Fibroblast of the aortic adventitia (primary cell): ENCODE results near the gene SPATA31D1. TPM values are rescaled to one million over a fixed set of nuclear protein-coding genes. Genes with fewer than 3 reads are reported as not detected.

Experiments used
- DNase-seq: peaks from one replicate; pipeline ENCODE4 v3.0.0-alpha.2; 2010; ENCODE audit warnings: low read depth
- H3K4me3 ChIP-seq: 2 replicates; pipeline ENCODE4 v1.5.1; 2011; ENCODE audit warnings: low read depth, mild to moderate bottlenecking, control low read depth, low read length, moderate library complexity
- total RNA-seq: library from RNA; depleted of rRNA; stranded (reverse); fragments of >200 nt; gene quantifications from 2 replicates; pipeline ENCODE4 v1.2.3, GENCODE V29; 2012; ENCODE audit warnings: low replicate concordance
- TF ChIP-seq, protein P1 (sequence below): IDR thresholded peaks from 2 replicates; pipeline ENCODE4 v1.5.1; 2011; ENCODE audit warnings: mild to moderate bottlenecking, low read length, control low read depth, inconsistent platforms; ENCODE audit not compliant: insufficient read depth

Gene SPATA31D1
- total RNA-seq, 1 donor, result not detected

- no peak overlapping the region for H3K4me3 ChIP-seq
- no peak for DNase-seq
- TF ChIP-seq, protein P1, sequence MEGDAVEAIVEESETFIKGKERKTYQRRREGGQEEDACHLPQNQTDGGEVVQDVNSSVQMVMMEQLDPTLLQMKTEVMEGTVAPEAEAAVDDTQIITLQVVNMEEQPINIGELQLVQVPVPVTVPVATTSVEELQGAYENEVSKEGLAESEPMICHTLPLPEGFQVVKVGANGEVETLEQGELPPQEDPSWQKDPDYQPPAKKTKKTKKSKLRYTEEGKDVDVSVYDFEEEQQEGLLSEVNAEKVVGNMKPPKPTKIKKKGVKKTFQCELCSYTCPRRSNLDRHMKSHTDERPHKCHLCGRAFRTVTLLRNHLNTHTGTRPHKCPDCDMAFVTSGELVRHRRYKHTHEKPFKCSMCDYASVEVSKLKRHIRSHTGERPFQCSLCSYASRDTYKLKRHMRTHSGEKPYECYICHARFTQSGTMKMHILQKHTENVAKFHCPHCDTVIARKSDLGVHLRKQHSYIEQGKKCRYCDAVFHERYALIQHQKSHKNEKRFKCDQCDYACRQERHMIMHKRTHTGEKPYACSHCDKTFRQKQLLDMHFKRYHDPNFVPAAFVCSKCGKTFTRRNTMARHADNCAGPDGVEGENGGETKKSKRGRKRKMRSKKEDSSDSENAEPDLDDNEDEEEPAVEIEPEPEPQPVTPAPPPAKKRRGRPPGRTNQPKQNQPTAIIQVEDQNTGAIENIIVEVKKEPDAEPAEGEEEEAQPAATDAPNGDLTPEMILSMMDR, result no peak
Observed at GRCh38 chr9:81971727-81972126, 16.8 kb upstream of the SPATA31D1 start.

- TF ChIP-seq, protein P1, result no peak
- DNase-seq, result no peak
- no peak overlapping the region for H3K4me3 ChIP-seq
Observed at GRCh38 chr9:81974764-81975163, 13.8 kb upstream of the SPATA31D1 start.

DNA sequence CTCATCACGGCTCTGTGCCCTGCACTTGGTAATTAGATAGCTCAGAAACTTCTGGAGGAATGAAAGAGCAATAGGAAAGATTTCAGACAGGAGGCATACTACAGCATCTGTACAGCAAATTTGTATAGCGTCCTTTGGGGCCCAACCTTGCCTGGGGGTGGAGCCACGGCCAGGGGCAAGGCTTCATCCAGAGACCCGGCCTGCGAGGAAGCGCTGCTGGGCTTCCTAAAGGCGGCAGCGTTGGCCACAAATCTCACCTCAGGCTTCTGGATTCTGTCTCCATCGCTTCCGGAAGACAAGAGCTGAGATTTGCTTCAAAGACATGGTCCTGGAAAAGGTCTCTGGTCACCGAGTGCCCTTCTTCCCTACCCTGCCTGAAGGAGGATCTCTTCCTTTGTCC is 12.2 kb upstream of the SPATA31D1 start:
- no peak overlapping the region for H3K4me3 ChIP-seq
- TF ChIP-seq, protein P1, result no peak
- DNase-seq, result no peak

- TF ChIP-seq, protein P1, result no peak
- H3K4me3 ChIP-seq, result no peak overlapping the region
- no peak for DNase-seq
Observed at GRCh38 chr9:81979196-81979595, 9.4 kb upstream of the SPATA31D1 start.

GRCh38 chr9:81980568-81980967 is 8.0 kb upstream of the SPATA31D1 start:
- DNase-seq, result peak; percentile 9
- TF ChIP-seq, protein P1, result no peak
- no peak overlapping the region for H3K4me3 ChIP-seq

- TF ChIP-seq, protein P1, result no peak
- DNase-seq, result no peak
- H3K4me3 ChIP-seq, result no peak overlapping the region
Observed at GRCh38 chr9:81981883-81982282, 6.7 kb upstream of the SPATA31D1 start.

DNA sequence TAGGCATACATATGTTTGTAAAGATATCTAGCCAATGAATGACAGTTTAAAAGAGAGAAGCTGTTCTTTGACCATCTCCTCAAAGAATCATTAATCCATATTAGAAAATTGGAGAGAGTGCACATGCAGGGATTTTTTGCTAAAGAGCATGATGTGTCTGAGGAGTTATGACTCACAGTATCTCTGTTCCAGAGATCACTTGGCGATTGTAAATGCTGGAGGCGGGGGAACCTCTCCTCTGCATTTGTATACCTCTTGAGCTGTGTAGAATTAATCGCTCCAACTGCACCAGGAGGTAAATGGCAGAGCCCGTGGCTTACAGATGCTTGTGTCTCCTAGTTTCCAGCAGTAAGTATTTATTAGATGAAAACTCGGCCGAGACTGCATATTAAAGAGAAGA is 3.6 kb upstream of the SPATA31D1 start:
- peak; percentile 22 for DNase-seq
- no peak overlapping the region for H3K4me3 ChIP-seq
- TF ChIP-seq, protein P1, result no peak
